Measurements from ENCODE around the gene MSL1. TPM values are rescaled to one million over a fixed set of nuclear protein-coding genes. Genes with fewer than 3 reads are reported as not detected.
A peak's percentile ranks its signal among the peaks of the same experiment; 100 is the strongest.

The MSL1 gene
- total and polyA plus RNA-seq, 12 donors, result 26.3 to 65.0 (median 40.4) TPM

DNA sequence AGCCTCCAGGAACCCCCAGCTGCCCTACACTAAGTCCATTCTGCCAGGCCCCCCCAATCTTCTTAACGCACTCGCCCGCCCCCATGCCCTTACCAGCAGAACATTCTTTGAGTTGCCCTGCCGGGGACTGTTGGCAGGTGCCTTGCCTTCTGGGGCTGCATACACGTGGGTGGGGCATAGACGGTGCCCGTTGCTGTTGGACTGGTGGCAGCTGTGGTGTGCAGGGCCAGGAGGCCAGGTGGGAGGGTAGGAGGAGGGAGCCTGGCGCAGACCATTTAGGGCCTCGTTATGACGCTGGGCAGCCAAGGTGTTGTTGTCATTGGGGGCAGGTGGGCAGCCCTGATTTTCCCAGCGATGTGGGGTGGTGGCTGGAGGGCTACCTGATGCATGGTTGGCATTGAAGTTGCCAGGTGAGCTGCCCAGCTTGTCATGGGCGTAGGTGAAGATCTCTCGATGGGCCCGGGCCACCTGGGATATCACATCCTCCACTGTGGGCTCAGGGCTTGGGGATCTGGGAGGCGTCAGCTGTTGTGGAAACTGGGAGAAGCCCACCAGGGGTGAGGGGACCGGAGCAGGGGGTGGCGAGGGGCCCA is 26.3 kb upstream of the MSL1 start:
- peaks cover 50 to 89% (median 79%) of the 10 kb centered on the region in 9 donors for H3K4me1 ChIP-seq
- peak overlapping the region in 5 of 10 donors; percentile 76 to 100 (median 89) for H3K4me3 ChIP-seq
- no peaks in the 10 kb centered on the region for H3K27me3 ChIP-seq
- H3K36me3 ChIP-seq, result peaks cover 0 to 77% (median 54%) of the 10 kb centered on the region in 9 donors
- no peaks in the 10 kb centered on the region for H3K9me3 ChIP-seq
- peak overlapping the region; percentile 84 to 99 (median 95) for H3K27ac ChIP-seq
- DNase-seq, result no peak
- WGBS, 2 donors, result 59 to 63% methylated on average over 17 of the region's 17 CpGs
- ATAC-seq, result no peak
- intact Hi-C loops (cut with DNase I), result loop anchor here in 3 of 10 donors (5.0 to 10.0 kb wide), 2 partner anchors 33 to 189 kb away; partner anchors contain the start of genes THRA (in 2 of the 3) and CDC6 (in 1 of the 3)
- TF ChIP-seq CTCF (IDR thresholded peaks at IDR 0.05), result no peak

DNA sequence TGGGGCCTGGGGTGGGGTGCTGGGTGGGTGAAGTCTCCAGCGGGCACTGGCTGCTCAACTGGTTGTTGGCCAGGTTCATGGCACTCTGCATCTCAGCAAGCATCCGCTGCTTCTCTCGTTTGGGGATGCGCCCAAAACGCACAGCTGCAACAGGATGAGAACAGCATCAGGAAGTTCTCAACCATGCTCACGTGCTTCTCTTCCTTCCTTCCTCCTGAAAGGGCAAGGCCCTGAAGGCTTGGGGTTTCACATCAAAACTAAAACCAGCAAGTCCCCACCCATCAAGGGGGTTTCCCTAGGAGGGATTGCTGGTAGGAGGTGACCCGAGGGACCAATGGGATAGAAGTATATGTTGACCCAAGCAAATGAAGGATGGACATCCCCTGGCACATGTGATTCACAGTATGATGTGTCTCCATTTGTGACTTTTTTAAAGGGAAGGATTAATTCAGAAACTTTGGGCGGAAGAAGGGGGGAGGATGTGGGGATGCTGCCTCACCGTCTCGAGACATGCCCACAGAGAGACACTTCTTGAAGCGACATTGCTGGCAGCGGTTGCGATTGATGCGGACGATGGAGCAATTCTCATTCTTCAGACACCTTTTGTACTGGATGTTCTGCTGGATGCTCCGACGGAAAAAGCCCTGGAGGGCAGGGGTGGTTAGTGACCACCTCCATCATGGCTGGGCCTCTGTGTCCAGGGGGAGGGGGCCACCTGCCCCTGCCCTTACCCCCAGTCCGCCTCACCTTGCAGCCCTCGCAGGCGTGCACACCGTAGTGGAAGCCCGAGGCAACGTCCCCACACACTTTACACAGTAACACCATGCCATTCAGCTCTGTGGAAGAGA is 25.6 kb upstream of the MSL1 start:
- TF ChIP-seq CTCF (IDR thresholded peaks at IDR 0.05), result no peak
- peaks cover 47 to 90% (median 79%) of the 10 kb centered on the region in 9 donors for H3K4me1 ChIP-seq
- H3K27me3 ChIP-seq, result no peaks in the 10 kb centered on the region
- H3K27ac ChIP-seq, result peak overlapping the region; percentile 84 to 99 (median 95)
- H3K36me3 ChIP-seq, result peaks cover 0 to 74% (median 54%) of the 10 kb centered on the region in 9 donors
- H3K9me3 ChIP-seq, result no peaks in the 10 kb centered on the region
- ATAC-seq, result no peak
- DNase-seq, result peak in 1 of 2 donors; percentile 70
- 48 to 58% methylated on average over 23 of the region's 23 CpGs for WGBS, 2 donors
- H3K4me3 ChIP-seq, result peak overlapping the region in 6 of 10 donors; percentile 76 to 100 (median 88)
- intact Hi-C loops (cut with DNase I), result loop anchor here in 3 of 10 donors (5.0 to 10.0 kb wide), 2 partner anchors 34 to 189 kb away; partner anchors contain the start of genes THRA (in 2 of the 3) and CDC6 (in 1 of the 3)

GRCh38 chr17:40097087-40097486 is 24.7 kb upstream of the MSL1 start:
- TF ChIP-seq CTCF (IDR thresholded peaks at IDR 0.05), result no peak
- Histone ChIP-seq H3K4me1 (peaks cover 44 to 91% (median 79%) of the 10 kb centered on the region in 9 donors), H3K4me3 (peak overlapping the region in 8 of 10 donors; percentile 70 to 100 (median 84)), H3K9me3 (no peaks in the 10 kb centered on the region), H3K27me3 (no peaks in the 10 kb centered on the region), H3K36me3 (peaks cover 0 to 66% (median 54%) of the 10 kb centered on the region in 9 donors), H3K27ac (peak overlapping the region; percentile 81 to 99 (median 95))
- WGBS, 2 donors, result 53 to 67% methylated on average over 10 of the region's 10 CpGs
- DNase-seq (no peak), ATAC-seq (no peak)
- intact Hi-C loops (cut with DNase I), result loop anchor here in 3 of 10 donors (5.0 to 10.0 kb wide), 2 partner anchors 35 to 188 kb away; partner anchors contain the start of genes THRA (in 2 of the 3) and CDC6 (in 1 of the 3)
